Panc1 (cell line): ENCODE results near the gene CTAG1A. TPM values are rescaled to one million over a fixed set of nuclear protein-coding genes. Genes with fewer than 3 reads are reported as not detected.

ENCODE experiments used
- ATAC-seq: fragments of 200-7000 bp; cut with Tn5 transposase; 2 replicates; pipeline ENCODE4 v1.9.1; 2020; ENCODE audit warnings: mild to moderate bottlenecking, moderate library complexity
- BruUV-seq: library from RNA; stranded (reverse); fragments of 400-500 nt; replicated peaks from 2 replicates; lab custom pipeline; 2021; lab: Mats Ljungman, UMichigan
- CTCF ChIA-PET: fragments of 300-600 bp; sonication (Branson Sonifier 250); formaldehyde crosslinking; loops from one replicate; lab custom pipeline; 2022; ENCODE audit warnings: antibody characterized with exemption; lab: Charles Lee
- POLR2A ChIA-PET: fragments of 300-600 bp; sonication (Branson Sonifier 250); formaldehyde crosslinking; loops from one replicate; lab custom pipeline; 2022; ENCODE audit warnings: antibody characterized with exemption; lab: Charles Lee
- DNase-seq: peaks from one replicate; pipeline ENCODE4 v3.0.0-alpha.2; 2010; ENCODE audit warnings: low read depth, low spot score
- H3K27ac ChIP-seq: 2 replicates; pipeline ENCODE4 v1.5.1; 2011; ENCODE audit warnings: mild to moderate bottlenecking, low read length, inconsistent platforms
- H3K27me3 ChIP-seq: fragments of 200-500 bp; sonication (Bioruptor generic); 2 replicates; pipeline ENCODE4 v1.6.0; 2014; ENCODE audit warnings: low read length, inconsistent platforms; ENCODE audit not compliant: control insufficient read depth, insufficient read depth
- H3K36me3 ChIP-seq: fragments of 200-500 bp; sonication (Bioruptor generic); 2 replicates; pipeline ENCODE4 v1.5.1; 2014; ENCODE audit warnings: inconsistent platforms, mild to moderate bottlenecking, low read length, moderate library complexity; ENCODE audit not compliant: control insufficient read depth, insufficient read depth
- H3K4me1 ChIP-seq: 2 replicates; pipeline ENCODE4 v1.5.1; 2011; ENCODE audit warnings: inconsistent platforms, mild to moderate bottlenecking, low read length, moderate library complexity; ENCODE audit not compliant: control insufficient read depth, insufficient read depth
- H3K4me3 ChIP-seq, 2 experiments: 2 replicates each; pipeline ENCODE4 v1.5.1; 2011 to 2012; ENCODE audit warnings: low read depth in 2 of 2, low read length in 2 of 2, mild to moderate bottlenecking in 2 of 2, inconsistent platforms in 1 of 2, moderate library complexity in 1 of 2
- H3K9me3 ChIP-seq: fragments of 200-500 bp; sonication (Bioruptor generic); 2 replicates; pipeline ENCODE4 v1.5.1; 2014; ENCODE audit warnings: low read depth, mild to moderate bottlenecking, inconsistent platforms, low read length, moderate library complexity; ENCODE audit not compliant: control insufficient read depth, insufficient read depth
- CTCF ChIP-seq: fragments of 450-650 bp; IDR thresholded peaks from 2 replicates; pipeline ENCODE4 v1.5.1; 2017; ENCODE audit warnings: mild to moderate bottlenecking
- POLR2AphosphoS5 ChIP-seq: IDR thresholded peaks from 2 replicates; pipeline ENCODE4 v1.6.1; 2012; ENCODE audit warnings: mild to moderate bottlenecking, low read depth, low read length, moderate library complexity
- SIN3A ChIP-seq: IDR thresholded peaks from 2 replicates; pipeline ENCODE4 v1.6.1; 2012; ENCODE audit warnings: low read depth, mild to moderate bottlenecking, low read length, moderate library complexity, borderline replicate concordance; ENCODE audit not compliant: insufficient read depth
- TCF7L2 ChIP-seq: IDR thresholded peaks from 2 replicates; pipeline ENCODE4 v1.6.1; 2011; ENCODE audit warnings: mild to moderate bottlenecking, low read depth, low read length, inconsistent platforms
- in situ Hi-C: cut with HindIII; loops from 2 replicates; pipeline ENCODE4 v1.10.0; 2016; ENCODE audit warnings: low sequenced_read_pairs, low pct_unique_long_range_greater_than_20kb
- intact Hi-C: fragments of 100-400 bp; cut with micrococcal nuclease; formaldehyde crosslinking; loops from one replicate; pipeline ENCODE4 v1.10.0; 2022; ENCODE audit not compliant: unreplicated experiment
- total RNA-seq: library from RNA; stranded (reverse); gene quantifications from one replicate; pipeline ENCODE4 v1.2.1, GENCODE V29; 2021; ENCODE audit not compliant: unreplicated experiment
- TF ChIP-seq, protein P1 (sequence below), 2 experiments: IDR thresholded peaks; 2 replicates each; pipeline ENCODE4 v1.6.1; 2011 to 2012; ENCODE audit warnings: low read depth in 2 of 2, control low read depth in 1 of 2, low read length in 1 of 2, mild to moderate bottlenecking in 1 of 2, moderate library complexity in 1 of 2; ENCODE audit not compliant: insufficient read depth in 1 of 2

Gene CTAG1A
- total RNA-seq, 1 experiment from 2014 or later: not detected

GRCh38 chrX:154545673-154546274 lies 39.2 kb upstream of the CTAG1A start:
- TF ChIP-seq CTCF: no peak
- TF ChIP-seq TCF7L2: no peak
- no peaks in the 10 kb centered on the region for H3K9me3 ChIP-seq
- no peak for ATAC-seq
- peaks cover 8% of the 10 kb centered on the region for H3K36me3 ChIP-seq
- peak overlapping the region; percentile 77 to 98 for H3K4me3 ChIP-seq
- ChIA-PET CTCF (no interaction called here), POLR2A (interaction anchor here (0.6 to 0.7 kb wide), 3 partner anchors 46 to 168 kb away, joined by 3 to 11 read pairs (median 6); no protein-coding TSS in a partner anchor)
- no TSS peak for BruUV-seq
- peaks cover 58% of the 10 kb centered on the region for H3K4me1 ChIP-seq
- peak overlapping the region; percentile 96 for H3K27ac ChIP-seq
- H3K27me3 ChIP-seq: no peaks in the 10 kb centered on the region
- intact Hi-C loops: no loop called here
- in situ Hi-C loops: no loop called here
- DNase-seq: no peak

- TF ChIP-seq, protein P1, sequence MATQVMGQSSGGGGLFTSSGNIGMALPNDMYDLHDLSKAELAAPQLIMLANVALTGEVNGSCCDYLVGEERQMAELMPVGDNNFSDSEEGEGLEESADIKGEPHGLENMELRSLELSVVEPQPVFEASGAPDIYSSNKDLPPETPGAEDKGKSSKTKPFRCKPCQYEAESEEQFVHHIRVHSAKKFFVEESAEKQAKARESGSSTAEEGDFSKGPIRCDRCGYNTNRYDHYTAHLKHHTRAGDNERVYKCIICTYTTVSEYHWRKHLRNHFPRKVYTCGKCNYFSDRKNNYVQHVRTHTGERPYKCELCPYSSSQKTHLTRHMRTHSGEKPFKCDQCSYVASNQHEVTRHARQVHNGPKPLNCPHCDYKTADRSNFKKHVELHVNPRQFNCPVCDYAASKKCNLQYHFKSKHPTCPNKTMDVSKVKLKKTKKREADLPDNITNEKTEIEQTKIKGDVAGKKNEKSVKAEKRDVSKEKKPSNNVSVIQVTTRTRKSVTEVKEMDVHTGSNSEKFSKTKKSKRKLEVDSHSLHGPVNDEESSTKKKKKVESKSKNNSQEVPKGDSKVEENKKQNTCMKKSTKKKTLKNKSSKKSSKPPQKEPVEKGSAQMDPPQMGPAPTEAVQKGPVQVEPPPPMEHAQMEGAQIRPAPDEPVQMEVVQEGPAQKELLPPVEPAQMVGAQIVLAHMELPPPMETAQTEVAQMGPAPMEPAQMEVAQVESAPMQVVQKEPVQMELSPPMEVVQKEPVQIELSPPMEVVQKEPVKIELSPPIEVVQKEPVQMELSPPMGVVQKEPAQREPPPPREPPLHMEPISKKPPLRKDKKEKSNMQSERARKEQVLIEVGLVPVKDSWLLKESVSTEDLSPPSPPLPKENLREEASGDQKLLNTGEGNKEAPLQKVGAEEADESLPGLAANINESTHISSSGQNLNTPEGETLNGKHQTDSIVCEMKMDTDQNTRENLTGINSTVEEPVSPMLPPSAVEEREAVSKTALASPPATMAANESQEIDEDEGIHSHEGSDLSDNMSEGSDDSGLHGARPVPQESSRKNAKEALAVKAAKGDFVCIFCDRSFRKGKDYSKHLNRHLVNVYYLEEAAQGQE (IDR thresholded peaks at IDR 0.05; ENCODE audit: insufficient read depth in 1 of 2, low read depth in 2 of 2, low read length in 1 of 2): no peak
- TF ChIP-seq SIN3A (0 out of 2 replicates have a peak, but pooled peaks have one; percentile 67), TCF7L2 (no peak), POLR2AphosphoS5 (peak; percentile 94), CTCF (no peak)
- DNase-seq: no peak
- BruUV-seq: no TSS peak
- in situ Hi-C loops: no loop called here
- intact Hi-C loops: no loop called here
- Histone ChIP-seq H3K27me3 (no peaks in the 10 kb centered on the region), H3K27ac (peak within 1 kb of the TSS; percentile 99), H3K9me3 (no peaks in the 10 kb centered on the region), H3K36me3 (peaks cover 8% of the 10 kb centered on the region), H3K4me3 (peak within 1 kb of the TSS; percentile 77 to 98), H3K4me1 (peaks cover 53% of the 10 kb centered on the region)
- peak; percentile 64 for ATAC-seq
- ChIA-PET CTCF (no interaction called here), POLR2A (interaction anchor here (0.6 to 1.4 kb wide), 4 partner anchors 47 to 259 kb away, joined by 3 to 9 read pairs (median 6); partner anchors contain the start of genes MPP1 and RPL10)
Measured at GRCh38 chrX:154546354-154547244, 38.3 kb upstream of the CTAG1A start, which contains the start of gene G6PD. Gene G6PD, minus strand, starts transcription at chrX:154546846. Its CDS starts 691 bp downstream, at chrX:154546155.
